H9 (cell line): ENCODE data around the gene CYTH4. TPM values are rescaled to one million over a fixed set of nuclear protein-coding genes. Genes with fewer than 3 reads are reported as not detected.

Source experiments
- DNase-seq: peaks from one replicate; pipeline ENCODE4 v3.0.0-alpha.2; 2017
- H2AFZ ChIP-seq: one replicate; pipeline ENCODE4 v1.6.1; 2013; ENCODE audit warnings: mild to moderate bottlenecking, low read length, control low read depth, moderate library complexity
- H2AK5ac ChIP-seq: 2 replicates; pipeline ENCODE4 v1.6.1; 2013; ENCODE audit warnings: low read length, control low read depth, mixed read lengths; ENCODE audit not compliant: insufficient read length
- H2BK120ac ChIP-seq: one replicate; pipeline ENCODE4 v1.6.1; 2013; ENCODE audit warnings: low read depth, mild to moderate bottlenecking, low read length, control low read depth, inconsistent platforms; ENCODE audit not compliant: poor library complexity, severe bottlenecking
- H2BK12ac ChIP-seq: 2 replicates; pipeline ENCODE4 v1.6.1; 2013; ENCODE audit warnings: low read length, control low read depth, mixed read lengths, low read depth; ENCODE audit not compliant: insufficient read length
- H2BK15ac ChIP-seq: 2 replicates; pipeline ENCODE4 v1.6.1; 2013; ENCODE audit warnings: low read depth, low read length, control low read depth
- H2BK20ac ChIP-seq: one replicate; pipeline ENCODE4 v1.6.1; 2013; ENCODE audit warnings: low read depth, mild to moderate bottlenecking, low read length, control low read depth, inconsistent platforms; ENCODE audit not compliant: poor library complexity, severe bottlenecking
- H2BK5ac ChIP-seq: 2 replicates; pipeline ENCODE4 v1.6.1; 2013; ENCODE audit warnings: low read length, control low read depth, mixed read lengths; ENCODE audit not compliant: insufficient read length
- H3K14ac ChIP-seq: 2 replicates; pipeline ENCODE4 v1.6.1; 2013; ENCODE audit warnings: low read length, control low read depth; ENCODE audit not compliant: insufficient read depth
- H3K18ac ChIP-seq: 2 replicates; pipeline ENCODE4 v1.6.1; 2013; ENCODE audit warnings: low read depth, mild to moderate bottlenecking, mixed read lengths, low read length, control low read depth; ENCODE audit not compliant: insufficient read length
- H3K23ac ChIP-seq: 2 replicates; pipeline ENCODE4 v1.6.1; 2013; ENCODE audit warnings: low read length, control low read depth, mixed read lengths, low read depth; ENCODE audit not compliant: insufficient read length
- H3K23me2 ChIP-seq: 2 replicates; pipeline ENCODE4 v1.6.1; 2013; ENCODE audit warnings: low read depth, mild to moderate bottlenecking, mixed read lengths, low read length, control low read depth; ENCODE audit not compliant: insufficient read length, poor library complexity, severe bottlenecking
- H3K27ac ChIP-seq: 2 replicates; pipeline ENCODE4 v1.5.1; 2013; ENCODE audit warnings: low read length, control low read depth, mixed read lengths, low read depth; ENCODE audit not compliant: insufficient read length
- H3K27me3 ChIP-seq: 2 replicates; pipeline ENCODE4 v1.6.1; 2013; ENCODE audit warnings: low read length, control low read depth, inconsistent platforms; ENCODE audit not compliant: insufficient read depth
- H3K4ac ChIP-seq: 2 replicates; pipeline ENCODE4 v1.6.1; 2013; ENCODE audit warnings: low read depth, mild to moderate bottlenecking, control low read depth, inconsistent platforms, low read length, moderate library complexity
- H3K4me1 ChIP-seq: 2 replicates; pipeline ENCODE4 v1.6.1; 2013; ENCODE audit warnings: low read length, control low read depth, inconsistent platforms; ENCODE audit not compliant: insufficient read depth
- H3K4me2 ChIP-seq: 2 replicates; pipeline ENCODE4 v1.6.1; 2013; ENCODE audit warnings: low read length, control low read depth, mixed read lengths; ENCODE audit not compliant: insufficient read length, insufficient read depth
- H3K56ac ChIP-seq: 2 replicates; pipeline ENCODE4 v1.6.1; 2013; ENCODE audit warnings: low read depth, mild to moderate bottlenecking, mixed read lengths, low read length, control low read depth; ENCODE audit not compliant: insufficient read length
- H3K79me1 ChIP-seq: 2 replicates; pipeline ENCODE4 v1.6.1; 2013; ENCODE audit warnings: low read depth, mild to moderate bottlenecking, moderate library complexity, low read length, control low read depth, inconsistent platforms; ENCODE audit not compliant: insufficient read depth, poor library complexity, severe bottlenecking
- H3K79me2 ChIP-seq: 2 replicates; pipeline ENCODE4 v1.6.1; 2013; ENCODE audit warnings: low read length, control low read depth, inconsistent platforms; ENCODE audit not compliant: insufficient read depth
- H3K9ac ChIP-seq: 2 replicates; pipeline ENCODE4 v1.6.1; 2013; ENCODE audit warnings: low read length, control low read depth, mixed read lengths; ENCODE audit not compliant: insufficient read length; ENCODE audit errors: extremely low read depth
- H3K9me3 ChIP-seq: one replicate; pipeline ENCODE4 v1.6.1; 2013; ENCODE audit warnings: low read depth, low read length, inconsistent platforms; ENCODE audit not compliant: control insufficient read depth
- H3T11ph ChIP-seq: one replicate; pipeline ENCODE4 v1.6.1; 2013; ENCODE audit warnings: mild to moderate bottlenecking, low read length, control low read depth, inconsistent platforms
- H4K20me1 ChIP-seq: one replicate; pipeline ENCODE4 v1.6.1; 2013; ENCODE audit not compliant: control insufficient read depth, insufficient read length, insufficient read depth
- H4K5ac ChIP-seq: 2 replicates; pipeline ENCODE4 v1.6.1; 2013; ENCODE audit warnings: low read depth, mild to moderate bottlenecking, mixed read lengths, low read length, control low read depth; ENCODE audit not compliant: insufficient read length
- H4K8ac ChIP-seq: replicated peaks from 2 replicates; pipeline ENCODE4 v1.6.1; 2013; ENCODE audit warnings: low read length, control low read depth, mixed read lengths, low read depth; ENCODE audit not compliant: insufficient read length
- H4K91ac ChIP-seq: 2 replicates; pipeline ENCODE4 v1.6.1; 2013; ENCODE audit warnings: low read depth, mild to moderate bottlenecking, moderate library complexity, mixed read lengths, low read length, control low read depth; ENCODE audit not compliant: insufficient read length
- H3K27ac Mint-ChIP-seq, 3 experiments: 2 replicates in 2 of 3; 3 replicates in 1 of 3; pipeline ENCODE4 v1.8.0; 2020 to 2021; ENCODE audit warnings: mixed read lengths in 3 of 3, mild to moderate bottlenecking in 1 of 3, moderate library complexity in 1 of 3
- H3K27me3 Mint-ChIP-seq: 2 replicates; pipeline ENCODE4 v1.8.0; 2021; ENCODE audit warnings: low read depth, mild to moderate bottlenecking, moderate library complexity, mixed read lengths
- H3K36me3 Mint-ChIP-seq, 3 experiments: 2 replicates in 2 of 3; 3 replicates in 1 of 3; pipeline ENCODE4 v1.8.0; 2020 to 2021; ENCODE audit warnings: low read depth in 3 of 3, mixed read lengths in 3 of 3; ENCODE audit not compliant: insufficient read depth in 1 of 3
- H3K4me1 Mint-ChIP-seq, 2 experiments: 2 replicates each; pipeline ENCODE4 v1.8.0; 2020; ENCODE audit warnings: mixed read lengths in 2 of 2
- H3K4me3 Mint-ChIP-seq, 2 experiments: 2 replicates in 1 of 2; 3 replicates in 1 of 2; pipeline ENCODE4 v1.8.0; 2020 to 2021; ENCODE audit warnings: mild to moderate bottlenecking in 2 of 2, mixed read lengths in 2 of 2, moderate library complexity in 1 of 2
- H3K9me3 Mint-ChIP-seq, 2 experiments: 2 replicates in 1 of 2; 3 replicates in 1 of 2; pipeline ENCODE4 v1.8.0; 2020; ENCODE audit warnings: mild to moderate bottlenecking in 2 of 2, mixed read lengths in 2 of 2, moderate library complexity in 1 of 2
- CTCF ChIP-seq: fragments of 200-600 bp; sonication (generic); conservative IDR thresholded peaks from 3 replicates; pipeline ENCODE4 v1.8.0; 2021; ENCODE audit warnings: antibody characterized with exemption, mild to moderate bottlenecking
- WGBS: extraction: QIAGEN DNeasy Blood & Tissue Kit; methylation state at CpG from one replicate; pipeline ENCODE4 v1.1.7; 2013; ENCODE audit warnings: missing lambda C conversion rate, low lambda C conversion rate, mixed read lengths; ENCODE audit not compliant: insufficient read length; ENCODE audit errors: extremely low coverage; 5-methylcytosine and 5-hydroxymethylcytosine counted together
- total RNA-seq: library from RNA; stranded (reverse); gene quantifications from 2 replicates; pipeline ENCODE4 v1.2.1, GENCODE V29; 2021

The CYTH4 gene
- total RNA-seq, 1 experiment from 2014 or later, result not detected

GRCh38 chr22:37358917-37359316, 76.6 kb downstream of the CYTH4 start:
- no peak overlapping the region for H2BK120ac ChIP-seq
- no peaks in the 10 kb centered on the region for H3K23me2 ChIP-seq
- no peak overlapping the region for H4K91ac ChIP-seq
- no peak overlapping the region for H2BK12ac ChIP-seq
- H3K4me1 Mint-ChIP-seq, result peaks cover 14 to 31% of the 10 kb centered on the region in 2 experiments
- no peak overlapping the region for H3K18ac ChIP-seq
- no peak overlapping the region for H3K9ac ChIP-seq
- H2BK15ac ChIP-seq, result no peak overlapping the region
- no peak overlapping the region for H2BK20ac ChIP-seq
- TF ChIP-seq CTCF, result no peak
- no peak overlapping the region for H3K56ac ChIP-seq
- no peaks in the 10 kb centered on the region for H3K27me3 ChIP-seq
- H3K4me3 Mint-ChIP-seq, result no peak overlapping the region
- H3K4me1 ChIP-seq, result no peaks in the 10 kb centered on the region
- no CpG with 5 or more reads among the region's 8 CpGs for WGBS
- no peak overlapping the region for H3T11ph ChIP-seq
- no peak overlapping the region for H3K27ac ChIP-seq
- H3K9me3 Mint-ChIP-seq, result no peaks in the 10 kb centered on the region
- H4K8ac ChIP-seq, result no peak overlapping the region
- no peaks in the 10 kb centered on the region for H4K20me1 ChIP-seq
- no peak overlapping the region for H3K14ac ChIP-seq
- H3K79me1 ChIP-seq, result no peaks in the 10 kb centered on the region
- no peak overlapping the region for H3K27ac Mint-ChIP-seq
- H3K36me3 Mint-ChIP-seq, result no peaks in the 10 kb centered on the region; a peak in 1 of 7 replicates
- no peak overlapping the region for H2BK5ac ChIP-seq
- DNase-seq, result no peak
- H2AK5ac ChIP-seq, result no peak overlapping the region
- no peak overlapping the region for H3K4me2 ChIP-seq
- H2AFZ ChIP-seq, result no peak overlapping the region
- no peaks in the 10 kb centered on the region for H3K9me3 ChIP-seq
- no peak overlapping the region for H3K4ac ChIP-seq
- peaks cover 44% of the 10 kb centered on the region for H3K27me3 Mint-ChIP-seq
- no peak overlapping the region for H4K5ac ChIP-seq
- no peak overlapping the region for H3K23ac ChIP-seq
- H3K79me2 ChIP-seq, result no peaks in the 10 kb centered on the region
